GM19395 (cell line): ENCODE data around the gene HSBP1.
A peak's percentile ranks its signal among the peaks of the same experiment; 100 is the strongest.

Source experiments
- ATAC-seq: cut with Tn5 transposase; IDR thresholded peaks from one replicate; pipeline ENCODE4 v1.9.1; 2021; ENCODE audit warnings: mild to moderate bottlenecking, moderate library complexity; ENCODE audit not compliant: unreplicated experiment

The HSBP1 gene

GRCh38 chr16:83807710-83808572, at the start of gene HSBP1:
Gene HSBP1, plus strand, starts transcription at chr16:83807978. Its CDS starts 99 bp downstream, at chr16:83808077.
- peak; percentile 95 for ATAC-seq

DNA sequence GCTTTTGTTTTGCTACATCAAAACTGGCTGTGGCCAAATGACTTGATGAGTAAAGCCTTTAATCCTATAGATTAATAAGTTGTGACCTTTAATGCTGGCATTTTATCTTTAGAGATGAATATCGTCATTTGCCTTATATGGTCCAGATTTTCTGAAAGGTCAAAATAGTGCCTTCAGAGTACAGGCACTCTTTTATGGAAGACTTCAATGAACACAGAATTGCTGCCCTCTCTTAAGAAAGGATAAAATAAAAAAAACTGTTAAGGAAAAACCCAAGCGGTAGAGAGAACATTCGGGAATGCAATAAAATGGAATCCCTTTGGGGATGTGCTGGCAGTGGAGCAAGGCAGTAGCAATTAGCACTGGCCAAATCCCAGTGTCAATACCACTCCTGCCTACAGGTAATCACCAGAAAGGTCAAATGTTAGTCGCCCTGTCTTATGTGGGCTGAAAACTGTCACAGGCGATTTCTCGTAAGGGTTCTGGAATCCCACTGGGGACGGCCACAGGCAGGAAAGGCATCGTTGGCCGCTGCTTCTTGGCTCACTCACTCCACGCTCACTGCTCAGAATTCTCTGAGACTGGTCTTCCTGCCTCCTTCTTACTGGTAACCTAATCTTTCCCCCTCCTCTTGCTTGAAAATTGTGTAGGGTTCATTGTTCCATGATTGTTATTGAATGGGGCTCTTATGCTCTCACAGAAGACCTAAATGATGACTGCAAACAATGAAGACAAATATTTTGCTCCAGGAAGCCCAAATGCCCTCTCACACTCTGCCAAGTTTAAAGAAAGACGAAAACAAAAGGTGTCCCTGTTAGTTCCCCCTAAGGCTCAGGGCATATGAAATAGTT, 45.4 kb upstream of the HSBP1 start:
- ATAC-seq, result no peak

DNA sequence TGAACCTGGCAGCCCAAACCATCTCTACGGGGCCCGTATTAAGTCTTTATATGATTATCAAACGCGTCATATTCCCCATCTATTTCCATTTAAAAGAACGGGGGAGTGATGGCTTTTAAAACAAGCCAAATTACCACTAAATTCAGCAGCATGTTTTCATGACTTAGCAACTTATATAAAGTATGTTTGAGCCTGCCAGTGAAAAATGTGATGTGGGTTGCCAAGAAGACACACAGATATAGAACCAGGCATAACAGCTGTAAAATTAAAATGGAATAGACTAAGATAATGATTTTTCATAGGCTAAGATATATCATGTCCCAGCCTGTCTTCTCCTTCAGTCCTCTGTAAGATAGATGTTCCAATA, 44.8 kb upstream of the HSBP1 start:
- no peak for ATAC-seq

GRCh38 chr16:83768986-83769385, 38.8 kb upstream of the HSBP1 start:
- no peak for ATAC-seq

DNA sequence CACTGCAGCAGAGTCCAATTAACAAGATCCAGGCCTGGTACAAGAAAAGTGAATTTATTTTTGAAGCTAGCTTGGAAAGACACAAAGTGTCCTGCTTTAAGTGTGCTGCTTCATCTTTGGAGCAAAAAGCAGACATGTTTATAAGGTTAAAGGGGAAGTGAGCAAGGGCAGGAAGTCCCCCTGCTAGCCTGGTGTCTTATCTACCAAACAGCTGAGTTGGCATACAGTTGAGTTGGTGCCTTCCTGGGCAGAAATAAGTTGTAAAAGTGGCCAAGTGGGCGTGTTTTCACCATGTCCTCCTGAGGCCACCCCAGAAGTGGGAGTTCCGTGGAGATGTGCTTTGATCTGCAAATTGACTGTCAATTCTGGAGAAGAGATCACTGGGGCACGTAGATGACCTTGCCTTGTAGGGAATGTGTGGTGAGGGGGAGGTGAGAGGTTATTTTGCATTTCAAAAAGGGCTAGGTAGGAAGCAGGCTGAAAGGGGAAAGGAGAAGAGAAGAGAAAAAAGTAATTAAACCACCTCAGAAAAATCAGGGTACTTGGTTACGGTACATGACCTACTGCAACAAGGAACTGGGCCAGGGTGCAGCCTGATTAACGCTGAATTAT, 38.3 kb upstream of the HSBP1 start:
- ATAC-seq, result no peak

- ATAC-seq, result no peak
These were observed 36.4 kb upstream of the HSBP1 start for GRCh38 chr16:83771306-83771942.

- ATAC-seq, result no peak
These were observed 35.0 kb upstream of the HSBP1 start for GRCh38 chr16:83772806-83773205.

DNA sequence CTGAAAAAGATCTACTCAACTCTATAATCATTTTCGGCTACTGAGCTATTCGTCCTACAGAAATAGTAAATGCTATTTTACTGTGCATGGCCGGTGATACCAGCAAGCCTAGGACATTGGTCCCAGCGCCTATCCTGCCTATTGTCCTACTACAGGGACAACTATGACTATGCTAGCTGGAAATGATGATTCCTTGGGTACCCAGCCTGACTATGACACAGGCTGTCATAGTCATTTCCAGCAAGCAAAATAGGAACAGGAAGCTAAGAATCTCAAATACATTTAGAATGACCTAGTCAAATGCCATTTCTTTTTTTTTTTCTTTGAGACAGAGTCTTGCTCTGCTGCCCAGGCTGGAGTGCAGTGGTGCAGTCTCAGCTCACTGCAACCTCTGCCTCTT, 33.7 kb upstream of the HSBP1 start:
- no peak for ATAC-seq

DNA sequence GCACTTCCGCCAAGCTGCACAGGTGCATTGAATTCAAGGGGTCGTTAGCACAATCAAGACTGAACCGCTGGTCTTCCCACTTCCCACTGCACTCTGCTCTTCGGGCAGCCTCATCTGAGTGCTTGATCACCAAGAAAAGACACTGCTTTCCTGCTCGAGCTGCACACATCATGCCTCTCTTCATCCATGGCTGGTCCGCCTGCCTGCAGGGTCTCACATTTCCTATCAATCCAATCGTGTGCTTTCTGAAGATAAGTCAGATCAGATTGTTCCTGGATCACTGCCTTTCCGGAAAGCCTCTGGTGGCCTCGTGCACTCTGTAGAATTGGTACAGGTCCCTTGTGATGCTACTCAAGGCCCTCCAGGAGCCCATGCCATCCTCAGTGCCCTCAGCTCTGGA, 30.8 kb upstream of the HSBP1 start:
- no peak for ATAC-seq

DNA sequence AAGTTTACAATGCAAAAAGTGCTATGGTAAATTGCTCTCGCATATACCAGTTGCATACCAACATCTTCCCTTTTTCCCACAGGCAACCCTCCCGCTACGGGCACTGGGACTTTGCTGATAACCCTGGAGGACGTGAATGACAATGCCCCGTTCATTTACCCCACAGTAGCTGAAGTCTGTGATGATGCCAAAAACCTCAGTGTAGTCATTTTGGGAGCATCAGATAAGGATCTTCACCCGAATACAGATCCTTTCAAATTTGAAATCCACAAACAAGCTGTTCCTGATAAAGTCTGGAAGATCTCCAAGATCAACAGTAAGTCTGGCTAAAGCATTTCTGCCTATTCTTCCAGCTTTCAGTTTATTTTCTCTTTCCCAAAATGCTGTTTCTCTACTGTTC, 27.9 kb upstream of the HSBP1 start:
- no peak for ATAC-seq

- ATAC-seq, result no peak
These were observed 22.3 kb upstream of the HSBP1 start for GRCh38 chr16:83785455-83785854.

GRCh38 chr16:83789642-83790401, 18.0 kb upstream of the HSBP1 start:
- ATAC-seq, result no peak

- ATAC-seq, result no peak
These were observed 15.9 kb upstream of the HSBP1 start for GRCh38 chr16:83791916-83792315.

DNA sequence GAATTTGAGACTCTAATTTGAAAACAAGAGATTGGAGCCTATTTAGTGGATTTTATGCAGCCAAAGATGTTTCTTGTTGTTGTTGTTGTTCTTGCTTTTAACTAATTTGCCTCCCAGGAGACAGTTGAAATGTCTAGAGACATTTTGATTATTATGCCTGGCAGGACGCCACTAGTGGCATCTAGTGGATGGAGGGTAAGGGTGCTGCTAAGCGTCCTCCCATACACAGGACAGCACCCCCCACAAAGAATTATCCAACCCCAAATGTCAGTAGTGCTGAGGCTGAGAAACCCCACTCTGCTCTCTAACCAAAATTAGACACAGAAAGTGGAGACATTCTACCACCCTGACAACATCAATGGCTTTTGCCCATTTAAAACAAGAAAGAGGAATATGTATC, 15.4 kb upstream of the HSBP1 start:
- no peak for ATAC-seq

- no peak for ATAC-seq
These were observed 14.6 kb upstream of the HSBP1 start for GRCh38 chr16:83793179-83793578.

DNA sequence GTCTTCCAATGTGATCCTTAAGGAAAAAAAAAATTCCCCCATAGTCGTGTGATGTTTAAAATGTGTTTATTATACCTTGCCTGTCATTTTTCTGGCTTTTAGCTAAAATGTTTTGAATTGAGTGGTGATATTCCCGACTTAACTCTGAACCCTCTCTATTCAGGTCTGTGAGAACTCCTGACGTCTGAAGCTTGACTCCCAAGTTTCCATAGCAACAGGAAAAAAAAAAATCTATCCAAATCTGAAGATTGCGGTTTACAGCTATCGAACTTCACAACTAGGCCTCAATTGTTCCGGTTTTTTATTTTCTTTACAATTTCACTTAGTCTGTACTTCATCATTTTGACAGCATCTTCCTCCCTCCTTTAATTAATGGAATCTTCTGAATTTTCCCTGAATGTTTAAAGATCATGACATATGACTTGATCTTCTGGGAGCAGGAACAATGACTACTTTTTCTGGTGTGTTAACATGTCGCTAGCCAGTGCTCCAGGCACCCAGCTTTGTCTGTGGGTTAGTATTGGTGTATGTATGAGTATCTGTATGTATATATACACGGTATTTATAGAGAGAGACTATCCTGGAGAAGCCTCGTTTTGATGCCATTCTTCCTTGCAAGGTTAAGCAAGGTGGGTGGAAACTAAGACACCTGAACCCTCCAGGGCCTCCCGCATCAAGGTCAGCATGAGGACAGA, 12.8 kb upstream of the HSBP1 start:
- no peak for ATAC-seq

GRCh38 chr16:83797013-83797412, 10.8 kb upstream of the HSBP1 start:
- ATAC-seq, result no peak

DNA sequence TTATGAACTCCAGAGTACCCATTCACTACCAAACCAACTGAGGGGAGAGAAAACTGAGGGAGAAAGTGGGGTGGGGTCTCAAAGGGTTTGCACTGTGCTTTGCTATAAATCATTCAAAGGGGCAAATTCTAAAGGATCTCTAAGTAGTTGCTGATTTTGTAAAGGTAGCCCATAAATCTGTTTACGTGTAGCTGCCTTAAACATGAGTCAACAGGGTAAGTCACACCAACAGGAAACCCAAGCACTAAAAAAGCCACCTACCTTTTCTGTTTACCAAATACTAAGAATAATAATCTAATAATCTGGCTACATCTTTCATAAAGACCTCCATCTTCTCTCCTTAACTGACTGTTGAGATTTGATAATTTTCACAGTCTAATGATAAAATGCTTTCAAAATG, 8.4 kb upstream of the HSBP1 start:
- no peak for ATAC-seq

DNA sequence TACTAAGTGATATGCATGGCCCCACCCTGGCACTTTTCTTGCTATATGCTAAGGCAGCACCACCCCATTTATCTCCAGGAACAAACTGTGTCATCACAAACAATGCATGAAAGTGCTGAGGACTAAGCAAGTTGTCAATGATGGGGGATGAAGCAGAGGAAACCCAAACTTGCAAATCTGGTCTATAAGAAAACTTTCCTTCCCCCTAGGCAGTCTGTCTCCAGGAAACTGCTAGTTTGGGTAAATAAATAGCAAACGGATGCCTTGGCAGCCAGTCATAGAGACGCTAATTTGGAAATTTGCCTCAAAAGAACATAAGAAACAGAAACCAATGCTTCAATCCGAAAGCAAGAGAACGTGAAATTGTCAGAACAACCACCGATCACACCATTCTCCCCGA, 5.6 kb upstream of the HSBP1 start:
- peak; percentile 65 for ATAC-seq
